Skeletal muscle cell (primary cell): ENCODE results near the gene DPP8.
A peak's percentile ranks its signal among the peaks of the same experiment; 100 is the strongest.
"Not testable (repeated sequence)": the region's sequence is repeated elsewhere in the genome, so short reads cannot be mapped to it uniquely, and the experiment has no call there.

Experiments used
- DNase-seq: peaks from one replicate; pipeline ENCODE4 v3.0.0-alpha.2; 2010; ENCODE audit warnings: low read depth
- H3K4me3 ChIP-seq: 2 replicates; pipeline ENCODE4 v1.5.1; 2011; ENCODE audit warnings: low read depth, mild to moderate bottlenecking, control low read depth, low read length, moderate library complexity

The DPP8 gene

DNA sequence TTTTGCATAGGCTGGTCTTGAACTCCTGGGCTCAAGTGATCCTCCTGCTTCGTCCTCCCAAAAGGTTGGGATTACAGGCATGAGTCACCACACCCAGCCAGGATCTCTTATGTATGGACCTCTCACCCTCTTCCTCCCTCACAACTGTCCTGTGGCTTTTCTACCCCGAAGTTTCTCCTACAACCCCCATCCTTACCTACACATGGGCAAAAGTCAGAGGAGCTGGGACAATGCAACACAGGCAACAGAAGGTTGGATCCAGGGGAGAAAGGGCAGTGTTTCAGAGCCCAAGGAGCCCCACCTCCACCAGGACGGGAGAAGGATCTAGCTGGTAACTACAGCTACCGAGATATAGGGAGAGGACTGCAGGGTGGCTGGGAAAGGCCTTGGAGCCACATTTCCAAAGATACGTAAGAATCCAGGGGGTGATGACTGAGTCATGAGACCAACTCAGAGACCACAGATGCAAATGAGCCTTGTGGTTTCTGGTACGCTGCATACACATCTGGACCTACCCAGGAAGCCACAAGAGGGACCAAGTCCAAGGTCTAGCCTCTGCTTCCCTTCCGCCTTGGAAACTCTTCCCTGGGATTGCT lies 108.4 kb downstream of the DPP8 start:
- peak; percentile 97 for DNase-seq
- H3K4me3 ChIP-seq = no peak overlapping the region

- no peak overlapping the region for H3K4me3 ChIP-seq
- DNase-seq = no peak
Measured at GRCh38 chr15:65408324-65409035, 109.0 kb downstream of the DPP8 start.

DNA sequence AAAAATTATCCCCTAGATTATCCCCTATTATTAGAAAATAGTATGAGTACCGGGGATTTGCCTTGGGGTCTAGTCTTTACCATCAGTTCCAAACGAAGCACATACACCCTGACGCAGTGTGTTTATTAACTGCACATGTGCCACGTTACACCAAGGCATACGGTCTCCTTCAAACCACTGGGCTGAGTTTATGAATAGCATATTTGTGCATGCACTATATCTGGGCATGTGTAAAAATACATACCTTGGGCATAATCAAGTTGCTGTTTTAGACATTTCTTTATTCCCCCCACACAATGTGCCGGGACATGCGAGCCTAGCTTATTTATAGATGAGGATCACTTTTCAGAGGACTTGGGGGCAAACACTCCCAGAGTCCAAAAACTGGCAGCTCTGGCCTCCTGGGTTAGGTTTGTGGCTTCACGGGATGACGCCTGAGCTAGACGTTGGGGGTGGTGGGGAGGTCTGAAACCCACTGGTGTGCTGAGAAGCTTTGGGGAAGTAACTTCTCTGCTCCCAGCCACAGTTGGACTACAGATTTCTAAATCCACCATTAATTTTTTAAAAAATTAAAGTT lies 111.0 kb downstream of the DPP8 start:
- no peak overlapping the region for H3K4me3 ChIP-seq
- DNase-seq = no peak

GRCh38 chr15:65405791-65406423 lies 111.6 kb downstream of the DPP8 start:
- DNase-seq = no peak
- H3K4me3 ChIP-seq = no peak overlapping the region

GRCh38 chr15:65404186-65404872 lies 113.2 kb downstream of the DPP8 start:
- H3K4me3 ChIP-seq = no peak overlapping the region
- no peak for DNase-seq

DNA sequence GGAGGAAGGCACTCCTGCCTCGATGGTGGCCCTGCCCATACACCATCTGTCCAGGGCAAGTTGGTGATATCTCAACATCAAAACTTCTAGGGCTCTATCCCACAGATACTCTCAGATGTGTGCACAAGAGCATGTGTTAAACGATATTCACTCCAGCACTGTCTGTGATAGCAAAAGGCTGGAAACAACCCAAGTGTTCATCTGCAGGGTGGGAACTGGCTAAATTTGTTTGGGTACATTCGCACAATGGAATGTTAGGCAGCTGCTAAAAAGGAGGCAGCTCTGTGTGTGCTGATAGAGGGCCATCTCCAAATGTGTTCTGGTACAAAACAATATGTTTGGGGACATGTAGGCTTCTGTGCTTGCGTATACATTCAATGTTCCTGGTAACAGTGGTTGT lies 114.5 kb downstream of the DPP8 start:
- H3K4me3 ChIP-seq = no peak overlapping the region
- DNase-seq = no peak

GRCh38 chr15:65401611-65402240 lies 115.8 kb downstream of the DPP8 start:
- no peak overlapping the region for H3K4me3 ChIP-seq
- no peak for DNase-seq

DNA sequence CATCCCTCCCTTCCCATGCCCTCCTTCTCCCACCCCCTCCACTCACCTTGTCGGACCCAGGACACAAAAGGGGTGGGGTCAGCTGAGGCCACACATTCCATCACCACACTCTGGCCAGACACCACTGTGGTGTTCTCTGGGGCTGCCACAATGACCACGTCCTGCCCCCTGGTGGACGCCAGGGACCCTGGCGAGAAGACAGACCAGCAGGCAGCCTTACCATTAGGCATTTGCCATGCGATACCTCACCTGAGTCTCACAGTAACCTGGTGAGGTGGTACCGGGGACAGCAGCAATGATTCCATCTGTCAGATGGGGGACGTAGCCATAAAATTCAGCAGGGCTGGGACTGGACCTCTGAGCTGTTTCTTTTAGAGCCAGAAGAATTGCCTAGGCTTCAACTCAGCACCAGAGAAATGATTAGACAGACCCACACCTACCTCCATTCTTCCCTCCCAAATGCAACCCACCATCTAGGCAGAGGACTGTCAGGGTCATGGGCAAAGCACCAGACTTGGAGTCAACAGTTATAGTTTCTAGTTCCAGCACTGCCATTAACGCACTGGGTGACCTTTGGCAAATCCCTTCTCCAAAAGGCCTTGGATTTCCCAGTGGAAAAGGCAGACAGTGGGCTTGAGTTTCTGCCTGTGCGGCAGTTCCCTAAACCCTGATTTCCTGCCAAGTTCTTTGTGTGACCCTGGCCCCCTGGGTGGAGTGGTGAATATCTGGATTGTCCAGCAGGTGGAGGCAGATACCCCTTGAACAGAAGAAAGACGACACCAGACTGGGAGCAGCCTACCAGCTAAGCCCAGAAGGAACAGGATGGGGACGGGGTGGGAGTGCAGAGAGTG lies 116.5 kb downstream of the DPP8 start:
- H3K4me3 ChIP-seq = no peak overlapping the region
- peak; percentile 39 for DNase-seq

GRCh38 chr15:65399997-65400396 lies 117.5 kb downstream of the DPP8 start:
- DNase-seq = no peak
- no peak overlapping the region for H3K4me3 ChIP-seq

- no peak overlapping the region for H3K4me3 ChIP-seq
- no peak for DNase-seq
Measured at GRCh38 chr15:65399001-65399706, 118.3 kb downstream of the DPP8 start.

GRCh38 chr15:65398486-65398885 lies 119.0 kb downstream of the DPP8 start:
- not testable (repeated sequence) for H3K4me3 ChIP-seq, DNase-seq

DNA sequence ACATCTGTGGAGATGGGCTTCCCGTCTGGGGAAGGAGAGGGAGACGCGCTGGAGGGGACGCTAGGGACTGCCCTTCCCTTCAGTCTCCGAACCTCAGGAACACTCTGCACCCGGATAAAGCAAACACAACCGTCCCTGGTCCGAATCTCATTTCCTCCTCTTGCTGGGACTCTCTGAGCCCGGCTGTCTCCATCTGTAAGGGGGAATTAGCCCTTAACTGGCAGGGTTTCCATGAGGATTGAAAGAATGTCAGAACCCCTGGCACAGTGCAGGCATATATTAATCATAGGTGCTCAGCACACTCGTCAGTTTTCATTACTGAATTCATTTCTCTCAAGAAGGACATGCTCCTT lies 120.5 kb downstream of the DPP8 start:
- no peak for DNase-seq
- H3K4me3 ChIP-seq = no peak overlapping the region

GRCh38 chr15:65396283-65396964 lies 121.1 kb downstream of the DPP8 start:
- H3K4me3 ChIP-seq = no peak overlapping the region
- DNase-seq = no peak

- no peak for DNase-seq
- H3K4me3 ChIP-seq = no peak overlapping the region
Measured at GRCh38 chr15:65395567-65396202, 121.8 kb downstream of the DPP8 start.

DNA sequence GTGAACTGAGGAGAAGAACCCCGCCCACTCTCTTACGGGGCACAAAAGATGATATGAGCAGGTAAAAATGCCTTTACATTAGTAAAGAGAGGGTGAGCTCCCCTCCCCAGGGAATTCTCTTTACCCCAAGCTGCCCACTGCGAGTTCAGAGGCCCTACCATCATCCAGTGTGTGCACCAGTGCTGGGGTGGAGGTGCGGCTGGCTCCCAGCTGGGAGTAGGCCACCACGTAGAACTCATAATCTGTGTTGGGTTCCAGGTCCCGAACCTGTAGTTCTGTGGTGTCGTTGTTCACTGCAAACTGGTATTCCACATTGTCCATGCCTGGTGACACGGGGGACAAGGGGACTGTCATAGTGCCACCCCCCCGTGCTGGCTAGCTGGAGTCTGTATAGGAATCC lies 122.6 kb downstream of the DPP8 start:
- no peak overlapping the region for H3K4me3 ChIP-seq
- DNase-seq = no peak

GRCh38 chr15:65394280-65394789 lies 123.2 kb downstream of the DPP8 start:
- no peak for DNase-seq
- H3K4me3 ChIP-seq = no peak overlapping the region

GRCh38 chr15:65393557-65393956 lies 123.9 kb downstream of the DPP8 start:
- DNase-seq = no peak

More at GRCh38 chr15:65393557-65393956, 123.9 kb downstream of the DPP8 start:
- no peak overlapping the region for H3K4me3 ChIP-seq
